HepG2 (cell line): Measurements from ENCODE around the gene SSNA1. TPM values are rescaled to one million over a fixed set of nuclear protein-coding genes. Genes with fewer than 3 reads are reported as not detected.

Source experiments
- HNRNPL ChIP-seq: fragments of 200-400 bp; formaldehyde crosslinking; IDR thresholded peaks from 2 replicates; pipeline ENCODE4 v1.6.1; 2017; ENCODE audit warnings: mild to moderate bottlenecking, low read depth, low read length
- MYPOP ChIP-seq: sonication (generic); formaldehyde crosslinking; IDR thresholded peaks from 2 replicates; pipeline ENCODE4 v1.8.1; 2023; ENCODE audit warnings: mild to moderate bottlenecking, moderate library complexity, missing genetic modification reagents
- NFE2L1 ChIP-seq: sonication (generic); formaldehyde crosslinking; IDR thresholded peaks from 2 replicates; pipeline ENCODE4 v1.4.0; 2020; ENCODE audit warnings: missing genetic modification reagents, mild to moderate bottlenecking, borderline replicate concordance
- SPEN ChIP-seq: sonication (generic); formaldehyde crosslinking; IDR thresholded peaks from 2 replicates; pipeline ENCODE4 v1.5.1; 2020; ENCODE audit warnings: low read depth, mild to moderate bottlenecking, missing genetic modification reagents
- TERF1 ChIP-seq: sonication (generic); formaldehyde crosslinking; IDR thresholded peaks from 2 replicates; pipeline ENCODE4 v1.8.0; 2022; ENCODE audit warnings: mild to moderate bottlenecking, missing genetic modification reagents, moderate library complexity
- TIGD3 ChIP-seq: sonication (generic); formaldehyde crosslinking; IDR thresholded peaks from 2 replicates; pipeline ENCODE4 v1.5.1; 2020; ENCODE audit warnings: mild to moderate bottlenecking, missing genetic modification reagents, borderline replicate concordance
- ZBTB1 ChIP-seq: sonication (generic); formaldehyde crosslinking; IDR thresholded peaks from 2 replicates; pipeline ENCODE4 v1.4.0; 2020; ENCODE audit warnings: missing genetic modification reagents, borderline replicate concordance
- ZBTB49 ChIP-seq: sonication (generic); formaldehyde crosslinking; IDR thresholded peaks from 2 replicates; pipeline ENCODE4 v1.4.0; 2020; ENCODE audit warnings: missing genetic modification reagents, borderline replicate concordance
- ZFAT ChIP-seq: sonication (generic); formaldehyde crosslinking; conservative IDR thresholded peaks from 2 replicates; pipeline ENCODE4 v1.8.1; 2023; ENCODE audit warnings: missing genetic modification reagents, inconsistent platforms
- ZMAT3 ChIP-seq: sonication (generic); formaldehyde crosslinking; conservative IDR thresholded peaks from 2 replicates; pipeline ENCODE4 v1.7.0; 2021; ENCODE audit warnings: missing genetic modification reagents
- ZMYM4 ChIP-seq: sonication (generic); formaldehyde crosslinking; IDR thresholded peaks from 2 replicates; pipeline ENCODE4 v1.8.1; 2023; ENCODE audit warnings: mild to moderate bottlenecking, missing genetic modification reagents
- ZNF501 ChIP-seq: sonication (generic); formaldehyde crosslinking; IDR thresholded peaks from 2 replicates; pipeline ENCODE4 v1.5.1; 2020; ENCODE audit warnings: mild to moderate bottlenecking, moderate library complexity, missing genetic modification reagents
- ZNF564 ChIP-seq: sonication (generic); formaldehyde crosslinking; IDR thresholded peaks from 2 replicates; pipeline ENCODE4 v1.8.1; 2023; ENCODE audit warnings: mild to moderate bottlenecking, missing genetic modification reagents
- ZNF616 ChIP-seq: sonication (generic); formaldehyde crosslinking; IDR thresholded peaks from 2 replicates; pipeline ENCODE4 v1.5.0; 2020; ENCODE audit warnings: low read depth, mild to moderate bottlenecking, missing genetic modification reagents
- ZNF770 ChIP-seq: sonication (generic); formaldehyde crosslinking; IDR thresholded peaks from 2 replicates; pipeline ENCODE4 v1.5.0; 2020; ENCODE audit warnings: mild to moderate bottlenecking, missing genetic modification reagents
- ZNF776 ChIP-seq: sonication (generic); formaldehyde crosslinking; IDR thresholded peaks from 2 replicates; pipeline ENCODE4 v1.4.0; 2020; ENCODE audit warnings: mild to moderate bottlenecking, missing genetic modification reagents
- ZUFSP ChIP-seq: sonication (generic); formaldehyde crosslinking; IDR thresholded peaks from 2 replicates; pipeline ENCODE4 v1.9.0; 2021; ENCODE audit warnings: missing genetic modification reagents, mild to moderate bottlenecking, borderline replicate concordance
- polyA plus RNA-seq, 8 experiments: library from polyadenylated mRNA; depleted of rRNA in 3 of 8; stranded (reverse) in 7 of 8; unstranded in 1 of 8; fragments of >200 nt; fragmentation: Illumina TruSeq in 4 of 8; extraction: Trizol in 4 of 8; gene quantifications; 2 replicates each; pipeline versions ENCODE4 v1.2.1 to v1.2.3, GENCODE V29; 2011 to 2016; ENCODE audit warnings: low read depth in 4 of 8, missing spikeins in 1 of 8, mixed read lengths in 1 of 8; ENCODE audit not compliant: insufficient read depth in 1 of 8
- total RNA-seq, 5 experiments: library from RNA; depleted of rRNA; stranded (reverse); fragments of >200 nt; fragmentation: Illumina TruSeq; extraction: Trizol; gene quantifications; 2 replicates each; pipeline ENCODE4 v1.2.3, GENCODE V29; 2016; ENCODE audit warnings: low read depth in 1 of 5

The SSNA1 gene
- total and polyA plus RNA-seq, 2 of the 13 experiments (the other 11 are each of a cell fraction or from before 2014, with no cell fraction given): 35.9 to 49.4 TPM

- TF ChIP-seq ZMAT3 (CRISPR knock-in tag) (0 out of 2 replicates have a peak, but pooled peaks have one; percentile 25), TERF1 (CRISPR knock-in tag) (0 out of 2 replicates have a peak, but pooled peaks have one; percentile 31), ZNF564 (CRISPR knock-in tag) (peak; percentile 86; the same call in 1 of the 2 replicates), ZNF616 (CRISPR knock-in tag) (no peak), ZNF770 (CRISPR knock-in tag) (no peak), MYPOP (CRISPR knock-in tag) (peak; percentile 68; the same call in 1 of the 2 replicates), SPEN (no peak), HNRNPL (0 out of 2 replicates have a peak, but pooled peaks have one; percentile 35), ZMYM4 (CRISPR knock-in tag) (peak; percentile 56; the same call in 1 of the 2 replicates), ZFAT (CRISPR knock-in tag) (no peak), TIGD3 (no peak), ZBTB49 (CRISPR knock-in tag) (no peak), ZUFSP (CRISPR knock-in tag) (no peak), NFE2L1 (CRISPR knock-in tag) (peak; percentile 51; the same call in 1 of the 2 replicates), ZNF776 (CRISPR knock-in tag) (peak; percentile 63; the same call in 1 of the 2 replicates), ZBTB1 (CRISPR knock-in tag) (0 out of 2 replicates have a peak, but pooled peaks have one; percentile 34), ZNF501 (CRISPR knock-in tag) (0 out of 2 replicates have a peak, but pooled peaks have one; percentile 12)
Measured at GRCh38 chr9:137222190-137223077, 34.0 kb downstream of the SSNA1 start, which contains the start of gene RNF208 (continued).
